Heart left ventricle (tissue), 13 donors: ENCODE measurements around the gene ILRUN.

ENCODE experiments used
- CTCF ChIP-seq, 12 donors: fragments of 200-600 bp; sonication (generic) in 4 of 12; IDR thresholded peaks; one replicate each; pipeline versions ENCODE4 v1.5.0 to v1.8.0; 2018 to 2022; ENCODE audit warnings: antibody characterized with exemption in 12 of 12, mild to moderate bottlenecking in 5 of 12
- POLR2A ChIP-seq, 2 donors: fragments of 450-650 bp; IDR thresholded peaks; one replicate each; pipeline ENCODE4 v1.6.1; 2017; ENCODE audit warnings: antibody characterized with exemption in 2 of 2, mild to moderate bottlenecking in 2 of 2, moderate library complexity in 2 of 2
- donor health status: ischemic (EF 13 %, LVEDD 7.1; RV severe dilation, severe dysfunction).
- donor health status: DM: no; HTN: yes; CAD: no.
- donor health status: DM: no; HTN: no; CAD: no.
- donor health status: ischemic (EF 25% LVEDD 6.9; RV normal size, moderate dysfunction).
- donor health status: ischemic (EF 25% LVEDD 5.7; RV mildly dilated, moderate dysfunction).
- donor health status: ischemic (EF 35%, LVEDD 5.7; RV mildly dilated, moderate dysfunction).
- donor health status: nonischemic (EF 11% LVEDD 7.7; RV severe dilation, severe dysfunction).
- donor health status: DM: yes; HTN: yes; CAD: no.
- donor health status: PGD.
- donor health status: ischemic (EF 29% LVEDD 5.4; RV normal size, mild dysfunction).
- donor health status: nonischemic (EF 23%, LVEDD 6.1; RV moderate dilation, normal function).

- TF ChIP-seq CTCF (IDR thresholded peaks at IDR 0.05) (no peak), POLR2A (IDR thresholded peaks at IDR 0.05) (no peak)
Measured at GRCh38 chr6:34701199-34701598, 4.6 kb upstream of the ILRUN start.
